ENCODE results near the gene MAEA.

MAEA gene

DNA sequence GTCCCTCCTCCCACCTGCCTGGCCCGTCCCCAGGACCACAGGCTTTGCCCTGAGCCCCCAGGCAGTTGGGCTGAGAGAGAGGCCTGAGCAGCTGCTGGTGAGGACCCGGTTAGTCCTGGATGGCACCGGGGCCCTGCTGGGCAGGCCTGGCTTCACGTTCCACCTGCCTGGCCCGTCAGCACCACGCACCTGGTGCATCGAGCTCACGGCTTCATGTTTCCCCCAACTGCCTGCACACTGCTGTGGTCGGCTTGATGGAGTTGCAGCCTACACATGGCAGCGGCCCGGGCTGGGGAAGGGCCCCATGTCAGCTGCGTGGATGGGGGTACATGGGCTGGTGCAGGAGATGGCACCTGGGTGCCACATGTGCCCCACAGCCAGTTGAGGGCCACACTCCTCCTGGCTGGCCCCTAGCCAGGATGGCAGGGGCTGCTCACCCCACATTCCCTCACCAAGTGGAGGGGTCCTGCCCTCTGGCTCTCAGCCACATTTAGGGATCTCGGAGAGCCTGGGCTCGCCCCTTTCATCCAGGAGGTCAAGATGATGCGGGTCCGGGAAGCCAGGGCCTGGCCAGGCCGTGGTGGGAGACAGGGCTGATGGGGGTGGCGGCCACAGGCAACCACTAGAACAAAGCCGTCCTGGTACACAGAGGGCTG lies 88.0 kb downstream of the MAEA start:
- no peak overlapping the region for H2AFZ ChIP-seq
- no peaks in the 10 kb centered on the region for H3K9me3 ChIP-seq (ENCODE audit: control insufficient read depth, low read length)
- no peaks in the 10 kb centered on the region for H3K79me2 ChIP-seq
- no peak overlapping the region for H3K27ac ChIP-seq
- H3K4me1 ChIP-seq, result no peaks in the 10 kb centered on the region
- H3K36me3 ChIP-seq (ENCODE audit: control insufficient read depth, insufficient read depth, low read length), result no peaks in the 10 kb centered on the region
- no peak overlapping the region for H3K9ac ChIP-seq
- no peaks in the 10 kb centered on the region for H3K27me3 ChIP-seq (ENCODE audit: control insufficient read depth, insufficient read depth, low read length)
- no peak overlapping the region for H3K4me3 ChIP-seq (ENCODE audit: low read depth, low read length)
- TF ChIP-seq, protein P1, sequence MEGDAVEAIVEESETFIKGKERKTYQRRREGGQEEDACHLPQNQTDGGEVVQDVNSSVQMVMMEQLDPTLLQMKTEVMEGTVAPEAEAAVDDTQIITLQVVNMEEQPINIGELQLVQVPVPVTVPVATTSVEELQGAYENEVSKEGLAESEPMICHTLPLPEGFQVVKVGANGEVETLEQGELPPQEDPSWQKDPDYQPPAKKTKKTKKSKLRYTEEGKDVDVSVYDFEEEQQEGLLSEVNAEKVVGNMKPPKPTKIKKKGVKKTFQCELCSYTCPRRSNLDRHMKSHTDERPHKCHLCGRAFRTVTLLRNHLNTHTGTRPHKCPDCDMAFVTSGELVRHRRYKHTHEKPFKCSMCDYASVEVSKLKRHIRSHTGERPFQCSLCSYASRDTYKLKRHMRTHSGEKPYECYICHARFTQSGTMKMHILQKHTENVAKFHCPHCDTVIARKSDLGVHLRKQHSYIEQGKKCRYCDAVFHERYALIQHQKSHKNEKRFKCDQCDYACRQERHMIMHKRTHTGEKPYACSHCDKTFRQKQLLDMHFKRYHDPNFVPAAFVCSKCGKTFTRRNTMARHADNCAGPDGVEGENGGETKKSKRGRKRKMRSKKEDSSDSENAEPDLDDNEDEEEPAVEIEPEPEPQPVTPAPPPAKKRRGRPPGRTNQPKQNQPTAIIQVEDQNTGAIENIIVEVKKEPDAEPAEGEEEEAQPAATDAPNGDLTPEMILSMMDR (IDR thresholded peaks at IDR 0.05), result no peak
- no peak overlapping the region for H3K4me2 ChIP-seq (ENCODE audit: low read length)

DNA sequence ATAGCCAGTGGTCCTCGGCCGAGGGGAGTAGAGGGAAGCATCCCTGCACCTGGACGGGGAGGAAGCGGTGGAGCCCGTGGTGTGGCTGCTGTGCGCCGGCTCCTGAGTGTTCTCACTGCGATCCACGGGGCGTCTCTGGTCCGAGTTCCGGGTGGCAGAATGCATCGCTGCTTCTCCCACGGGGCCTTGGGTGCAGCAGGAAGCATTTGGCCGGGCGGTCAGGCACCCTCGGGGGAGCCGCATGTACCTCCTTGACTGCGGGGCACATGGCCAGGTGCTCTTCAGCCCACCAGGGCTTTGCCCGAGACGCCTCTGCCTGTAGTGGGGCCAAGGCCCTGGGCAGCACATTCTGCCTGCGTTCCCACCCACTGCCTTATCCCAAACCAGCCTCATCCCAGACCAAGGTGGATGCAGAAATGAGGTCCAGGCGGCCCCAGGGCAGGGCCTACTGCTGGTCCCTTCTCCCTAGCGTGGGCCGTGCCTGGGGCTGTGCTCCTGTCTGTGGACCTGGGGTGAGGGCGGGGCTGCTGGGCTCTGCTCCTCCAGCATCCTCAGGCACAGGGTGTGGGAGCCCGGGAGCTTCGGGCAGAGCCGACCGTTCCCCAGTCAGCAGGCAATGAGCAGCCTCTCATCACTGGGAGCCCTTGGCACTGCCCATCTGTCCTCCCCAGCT lies 89.0 kb downstream of the MAEA start:
- Histone ChIP-seq H3K9me3 (ENCODE audit: control insufficient read depth, low read length) (no peaks in the 10 kb centered on the region), H3K4me1 (no peaks in the 10 kb centered on the region), H3K27ac (no peak overlapping the region), H2AFZ (no peak overlapping the region), H3K4me2 (ENCODE audit: low read length) (no peak overlapping the region), H3K4me3 (ENCODE audit: low read depth, low read length) (no peak overlapping the region), H3K36me3 (ENCODE audit: control insufficient read depth, insufficient read depth, low read length) (no peaks in the 10 kb centered on the region), H3K27me3 (ENCODE audit: control insufficient read depth, insufficient read depth, low read length) (no peaks in the 10 kb centered on the region), H3K9ac (no peak overlapping the region), H3K79me2 (no peaks in the 10 kb centered on the region)
- TF ChIP-seq, protein P1 (IDR thresholded peaks at IDR 0.05), result no peak

DNA sequence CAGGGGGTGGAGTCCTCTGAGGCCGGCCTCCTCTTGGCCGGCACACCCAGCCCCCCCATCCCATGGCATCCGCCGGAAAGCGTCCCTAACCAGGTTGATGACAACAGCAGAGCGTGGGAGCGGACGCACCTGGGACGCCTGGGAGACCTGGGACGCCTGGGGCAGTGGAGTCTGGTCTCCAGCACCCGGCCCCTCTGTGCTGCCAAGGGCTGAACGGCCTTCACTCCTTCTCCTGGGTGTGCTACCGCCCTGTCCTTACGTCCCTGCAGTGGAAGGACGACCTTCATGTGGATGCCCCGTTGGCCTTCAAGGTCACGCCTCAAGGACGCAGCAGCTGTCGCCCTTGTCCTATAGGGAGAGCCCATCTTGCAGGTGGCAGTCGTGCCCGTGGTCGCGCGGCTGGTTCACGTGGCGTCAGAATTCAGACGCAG lies 89.7 kb downstream of the MAEA start:
- no peak overlapping the region for H3K27ac ChIP-seq
- TF ChIP-seq, protein P1 (IDR thresholded peaks at IDR 0.05), result no peak
- no peak overlapping the region for H2AFZ ChIP-seq
- H3K4me2 ChIP-seq (ENCODE audit: low read length), result no peak overlapping the region
- H3K79me2 ChIP-seq, result no peaks in the 10 kb centered on the region
- H3K4me3 ChIP-seq (ENCODE audit: low read depth, low read length), result no peak overlapping the region
- H3K36me3 ChIP-seq (ENCODE audit: control insufficient read depth, insufficient read depth, low read length), result no peaks in the 10 kb centered on the region
- H3K4me1 ChIP-seq, result no peaks in the 10 kb centered on the region
- no peaks in the 10 kb centered on the region for H3K9me3 ChIP-seq (ENCODE audit: control insufficient read depth, low read length)
- H3K9ac ChIP-seq, result no peak overlapping the region
- no peaks in the 10 kb centered on the region for H3K27me3 ChIP-seq (ENCODE audit: control insufficient read depth, insufficient read depth, low read length)

DNA sequence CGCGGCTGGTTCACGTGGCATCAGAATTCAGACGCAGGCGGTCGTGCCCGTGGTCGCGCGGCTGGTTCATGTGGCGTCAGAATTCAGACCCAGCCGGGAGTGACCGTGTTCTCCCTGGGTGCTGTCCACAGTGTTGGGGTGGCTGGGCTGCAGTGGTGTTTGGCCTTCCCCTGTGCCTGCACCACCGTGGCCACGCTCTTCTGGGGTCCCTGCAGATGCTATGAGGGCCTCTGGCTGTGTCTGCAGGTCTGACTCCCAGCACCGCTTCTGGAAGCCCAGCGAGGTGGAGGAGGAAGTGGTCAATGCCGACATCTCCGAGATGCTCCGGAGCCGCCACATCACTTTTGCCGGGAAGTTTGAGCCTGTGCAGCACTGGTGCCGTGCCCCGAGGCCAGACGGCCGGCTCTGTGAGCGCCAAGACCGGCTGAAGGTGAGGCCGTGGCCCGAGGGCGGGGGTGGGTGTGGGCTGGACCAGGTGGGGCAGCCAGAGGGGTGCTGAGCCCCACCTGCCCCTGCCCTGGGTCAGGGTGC lies 90.2 kb downstream of the MAEA start:
- TF ChIP-seq, protein P1 (IDR thresholded peaks at IDR 0.05), result no peak
- no peak overlapping the region for H3K27ac ChIP-seq
- no peak overlapping the region for H2AFZ ChIP-seq
- no peak overlapping the region for H3K4me2 ChIP-seq (ENCODE audit: low read length)
- H3K27me3 ChIP-seq (ENCODE audit: control insufficient read depth, insufficient read depth, low read length), result no peaks in the 10 kb centered on the region
- H3K9me3 ChIP-seq (ENCODE audit: control insufficient read depth, low read length), result no peaks in the 10 kb centered on the region
- no peak overlapping the region for H3K4me3 ChIP-seq (ENCODE audit: low read depth, low read length)
- H3K9ac ChIP-seq, result no peak overlapping the region
- no peaks in the 10 kb centered on the region for H3K79me2 ChIP-seq
- no peaks in the 10 kb centered on the region for H3K4me1 ChIP-seq
- H3K36me3 ChIP-seq (ENCODE audit: control insufficient read depth, insufficient read depth, low read length), result no peaks in the 10 kb centered on the region
